GM12874 (cell line): ENCODE measurements around the gene ZC3H14.

ENCODE experiments used
- TF ChIP-seq, protein P1 (sequence below): IDR thresholded peaks from 2 replicates; pipeline ENCODE4 v1.5.1; 2011; ENCODE audit warnings: low read depth, mild to moderate bottlenecking, control low read depth, low read length, moderate library complexity; ENCODE audit not compliant: insufficient read depth

The ZC3H14 gene

DNA sequence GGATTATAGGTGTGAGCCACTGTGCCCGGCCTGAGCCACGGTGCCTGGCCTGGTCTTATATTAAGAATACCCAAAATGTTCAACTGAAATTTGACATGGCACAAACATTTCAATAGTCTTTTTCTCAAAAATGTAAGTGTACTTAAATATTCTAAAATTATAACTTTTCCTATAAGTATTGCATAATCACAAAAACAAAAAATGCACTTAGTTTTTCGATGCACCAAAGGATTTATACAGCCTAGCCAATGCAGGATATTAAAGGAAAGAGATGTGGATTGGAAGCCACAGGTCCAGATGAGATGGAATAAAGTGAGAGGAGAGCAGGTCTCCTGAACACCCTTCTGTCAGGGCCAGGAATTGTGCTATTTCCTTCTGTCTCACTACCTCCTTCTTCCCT lies 62.8 kb downstream of the ZC3H14 start:
- TF ChIP-seq, protein P1, sequence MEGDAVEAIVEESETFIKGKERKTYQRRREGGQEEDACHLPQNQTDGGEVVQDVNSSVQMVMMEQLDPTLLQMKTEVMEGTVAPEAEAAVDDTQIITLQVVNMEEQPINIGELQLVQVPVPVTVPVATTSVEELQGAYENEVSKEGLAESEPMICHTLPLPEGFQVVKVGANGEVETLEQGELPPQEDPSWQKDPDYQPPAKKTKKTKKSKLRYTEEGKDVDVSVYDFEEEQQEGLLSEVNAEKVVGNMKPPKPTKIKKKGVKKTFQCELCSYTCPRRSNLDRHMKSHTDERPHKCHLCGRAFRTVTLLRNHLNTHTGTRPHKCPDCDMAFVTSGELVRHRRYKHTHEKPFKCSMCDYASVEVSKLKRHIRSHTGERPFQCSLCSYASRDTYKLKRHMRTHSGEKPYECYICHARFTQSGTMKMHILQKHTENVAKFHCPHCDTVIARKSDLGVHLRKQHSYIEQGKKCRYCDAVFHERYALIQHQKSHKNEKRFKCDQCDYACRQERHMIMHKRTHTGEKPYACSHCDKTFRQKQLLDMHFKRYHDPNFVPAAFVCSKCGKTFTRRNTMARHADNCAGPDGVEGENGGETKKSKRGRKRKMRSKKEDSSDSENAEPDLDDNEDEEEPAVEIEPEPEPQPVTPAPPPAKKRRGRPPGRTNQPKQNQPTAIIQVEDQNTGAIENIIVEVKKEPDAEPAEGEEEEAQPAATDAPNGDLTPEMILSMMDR, result no peak

DNA sequence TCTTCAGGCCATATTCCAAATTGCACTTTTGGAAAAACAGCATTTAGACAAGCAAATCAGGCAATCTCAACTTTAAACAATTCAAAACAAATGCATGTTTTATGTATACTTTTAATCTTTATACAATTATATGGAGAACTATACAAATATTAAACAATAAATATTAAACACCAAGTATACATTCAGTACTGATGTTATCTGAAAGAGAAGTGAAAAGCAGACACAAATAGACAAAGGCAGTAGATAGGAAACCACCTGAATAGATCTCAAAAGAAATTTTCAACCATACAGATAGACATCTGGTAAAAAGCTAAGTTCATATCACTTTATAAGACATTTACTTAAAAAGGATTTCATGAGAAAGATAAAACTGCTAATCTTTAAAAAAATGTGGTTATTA lies 65.2 kb downstream of the ZC3H14 start:
- TF ChIP-seq, protein P1, result no peak

DNA sequence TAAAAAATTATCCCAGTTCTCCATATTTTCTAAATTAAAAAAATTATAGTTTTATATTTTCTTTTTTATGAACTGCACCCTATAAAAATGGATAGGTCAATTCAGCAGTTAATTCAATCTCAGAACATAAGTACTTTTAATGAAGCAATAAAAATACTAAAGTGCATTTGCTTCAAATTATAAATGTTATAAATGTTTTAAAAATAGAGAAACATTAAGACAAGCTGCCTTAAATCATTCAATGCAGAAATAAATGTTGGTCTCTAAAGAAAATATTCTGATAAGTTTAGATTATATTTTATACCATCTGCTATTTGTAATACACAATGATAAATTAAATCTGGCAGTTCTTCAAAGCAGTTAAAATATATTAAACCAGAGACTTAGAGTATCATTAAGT lies 65.6 kb downstream of the ZC3H14 start:
- TF ChIP-seq, protein P1, result no peak

DNA sequence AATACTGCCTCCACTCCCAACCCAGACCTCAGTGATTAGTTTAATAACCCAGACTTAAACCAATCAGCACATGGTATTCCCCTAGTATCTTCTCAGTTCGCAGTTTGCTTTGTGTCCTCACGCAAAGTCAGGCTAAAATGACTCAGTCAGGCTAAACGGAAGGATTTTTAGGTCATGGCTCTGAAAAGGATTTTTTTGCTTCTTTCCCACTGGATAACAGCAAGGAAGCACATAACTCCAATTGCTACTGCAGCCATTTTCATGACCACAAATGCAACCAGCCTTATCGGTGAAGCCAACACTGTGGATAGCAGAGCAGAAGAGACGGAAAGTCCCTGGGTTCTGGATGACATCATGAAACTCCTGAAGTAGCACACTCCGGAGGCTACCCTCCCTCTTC lies 67.7 kb downstream of the ZC3H14 start:
- TF ChIP-seq, protein P1, result no peak

DNA sequence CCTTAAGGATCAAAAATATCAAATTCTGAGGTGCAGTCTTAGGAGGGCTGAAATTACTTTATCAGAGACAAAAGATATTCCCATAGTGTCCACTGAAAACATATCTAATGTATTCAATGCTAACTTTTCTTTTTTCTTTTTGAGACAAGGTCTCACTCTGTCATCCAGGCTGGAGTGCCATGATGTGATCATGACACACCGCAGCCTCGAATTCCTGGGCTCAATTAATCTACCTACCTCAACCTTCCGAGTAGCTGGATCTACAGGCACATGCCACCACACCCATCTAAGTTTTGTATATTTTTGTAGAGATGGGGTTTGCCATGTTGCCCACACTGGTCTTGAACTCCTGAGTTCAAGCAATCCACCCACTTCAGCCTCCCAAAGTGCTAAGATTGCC lies 68.3 kb downstream of the ZC3H14 start:
- TF ChIP-seq, protein P1, result no peak

DNA sequence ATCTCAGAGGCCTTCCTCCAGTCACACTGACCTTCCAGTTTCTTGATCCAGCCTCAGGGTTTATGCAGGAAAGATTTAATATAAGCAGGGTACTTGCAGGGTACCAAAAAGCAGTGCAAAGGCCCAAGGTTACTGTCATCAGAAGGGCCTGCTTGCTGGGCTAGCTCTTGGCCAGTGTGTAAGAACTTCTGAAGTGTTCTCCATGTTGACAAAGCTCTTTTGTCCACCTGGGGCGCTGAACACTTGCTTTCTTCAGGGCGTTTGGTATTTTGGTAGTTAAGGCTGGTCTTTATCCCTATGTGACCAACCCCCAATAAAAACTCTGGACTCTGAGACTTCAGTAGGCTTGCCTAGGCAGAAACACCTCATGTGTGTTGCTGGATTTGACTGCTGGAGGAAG lies 69.7 kb downstream of the ZC3H14 start:
- TF ChIP-seq, protein P1, result no peak

DNA sequence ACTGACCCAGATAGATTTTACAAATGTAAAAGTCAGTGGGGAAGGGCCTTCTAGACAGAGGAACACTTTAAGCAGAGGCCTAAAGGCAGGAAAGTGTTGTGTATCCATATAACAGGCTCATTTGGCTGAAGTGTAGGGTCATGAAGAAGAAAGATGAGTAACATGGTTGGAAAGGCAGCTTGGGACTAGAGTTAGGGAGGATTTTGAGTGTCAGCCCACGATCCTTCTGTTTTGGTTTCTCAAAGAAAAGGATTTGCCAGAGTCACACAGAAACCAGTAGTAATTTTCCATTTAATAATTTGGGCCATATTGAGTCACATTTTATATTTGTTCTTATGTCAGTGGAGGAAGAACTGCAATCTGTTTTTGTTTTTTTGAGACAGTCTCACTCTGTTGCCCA lies 76.4 kb downstream of the ZC3H14 start:
- TF ChIP-seq, protein P1, result no peak

DNA sequence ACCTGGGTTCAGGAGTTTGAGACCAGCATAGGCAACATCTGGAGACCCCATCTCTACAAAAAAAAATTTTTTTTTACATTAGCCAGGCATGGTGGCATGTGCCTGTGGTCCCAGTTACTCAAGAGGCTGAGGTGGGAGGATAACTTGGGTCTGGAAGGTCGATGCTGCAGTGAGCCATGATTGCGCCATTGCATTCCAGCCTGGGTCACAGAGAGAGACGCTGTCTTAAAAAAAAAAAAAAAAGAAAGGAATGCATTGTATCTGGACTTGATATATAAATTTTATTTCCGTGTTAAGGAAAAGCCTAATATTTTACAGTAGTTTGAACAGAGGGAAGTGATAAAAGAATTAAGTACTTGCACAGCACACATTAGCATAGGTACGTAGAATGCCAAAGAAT lies 97.2 kb downstream of the ZC3H14 start:
- TF ChIP-seq, protein P1, result no peak
